Erythroblast (primary cell): Measurements from ENCODE around the gene UBE3D.

Source experiments
- GATA1 ChIP-seq: IDR thresholded peaks from 2 replicates; pipeline ENCODE4 v1.6.1; 2011; ENCODE audit warnings: low read depth, mild to moderate bottlenecking, control low read depth, low read length, moderate library complexity
- POLR2A ChIP-seq: IDR thresholded peaks from 2 replicates; pipeline ENCODE4 v1.6.1; 2011; ENCODE audit warnings: mild to moderate bottlenecking, low read length

GRCh38 chr6:83038246-83038645, 27.4 kb downstream of the UBE3D start:
- no peak for TF ChIP-seq POLR2A
- no peak for TF ChIP-seq GATA1
